IPS DF 19.7 (cell line): ENCODE results near the gene AP5B1.
"Not testable (repeated sequence)": the region's sequence is repeated elsewhere in the genome, so short reads cannot be mapped to it uniquely, and the experiment has no call there.

Experiments used
- DNase-seq: peaks from one replicate; pipeline ENCODE4 v3.0.0-alpha.2; 2013; ENCODE audit warnings: low read depth, low spot score

Gene AP5B1

DNA sequence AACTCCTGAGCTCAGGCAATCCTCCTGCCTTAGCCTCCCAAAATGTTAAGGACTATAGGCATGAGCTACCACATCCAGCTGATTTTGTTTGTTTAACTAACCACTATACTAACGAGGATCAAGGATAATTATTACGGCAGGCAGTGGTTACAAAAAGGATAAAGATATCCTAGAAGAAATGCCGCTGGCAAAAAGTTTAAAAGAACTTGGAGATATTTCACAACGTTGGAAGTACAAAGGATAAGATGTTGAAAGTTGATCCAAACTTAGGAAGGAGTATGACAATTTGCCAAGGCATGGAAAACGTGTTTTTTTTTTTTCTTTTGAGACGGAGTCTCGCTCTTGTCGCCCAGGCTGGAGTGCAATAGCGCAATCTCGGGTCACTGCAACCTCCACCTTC is 13.4 kb downstream of the AP5B1 start:
- no peak for DNase-seq

DNA sequence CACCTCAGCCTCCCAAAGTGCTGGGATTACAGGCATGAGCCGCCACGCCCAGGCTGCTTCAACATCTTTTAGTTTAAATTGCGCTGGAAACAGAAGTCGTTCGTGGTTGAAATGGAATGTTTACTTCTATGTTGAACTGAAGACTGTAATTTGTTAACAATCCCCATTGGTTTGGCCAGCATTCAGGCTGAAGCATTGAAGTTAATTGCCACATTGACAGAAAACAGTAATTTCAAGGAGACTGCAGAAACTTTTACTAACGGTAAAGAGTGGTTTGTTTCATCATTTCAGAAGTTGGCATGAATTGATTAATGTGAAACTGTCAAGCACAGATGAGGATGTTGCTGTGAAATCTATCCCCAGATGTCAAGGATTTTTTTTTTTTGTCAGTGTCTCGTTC is 14.2 kb downstream of the AP5B1 start:
- no peak for DNase-seq

DNA sequence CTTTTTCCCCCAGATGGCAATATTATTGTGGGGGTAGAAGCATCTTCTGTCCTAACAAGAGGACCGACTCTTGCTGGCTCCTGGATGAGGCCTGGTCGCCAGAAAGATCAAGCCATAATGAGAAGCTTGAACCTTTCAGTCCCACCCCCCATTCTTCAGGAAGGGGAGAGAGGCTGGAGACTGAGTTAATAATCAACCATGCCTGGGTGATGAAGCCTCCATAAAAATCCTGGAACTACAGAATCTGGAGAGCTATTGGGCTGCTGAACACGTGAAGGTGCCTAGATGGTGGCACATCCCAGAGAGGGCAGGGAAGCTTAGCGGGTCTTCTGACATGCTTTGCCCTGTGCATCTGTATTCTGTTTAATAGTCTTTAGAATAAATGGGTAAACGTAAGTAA is 16.3 kb downstream of the AP5B1 start:
- no peak for DNase-seq

DNA sequence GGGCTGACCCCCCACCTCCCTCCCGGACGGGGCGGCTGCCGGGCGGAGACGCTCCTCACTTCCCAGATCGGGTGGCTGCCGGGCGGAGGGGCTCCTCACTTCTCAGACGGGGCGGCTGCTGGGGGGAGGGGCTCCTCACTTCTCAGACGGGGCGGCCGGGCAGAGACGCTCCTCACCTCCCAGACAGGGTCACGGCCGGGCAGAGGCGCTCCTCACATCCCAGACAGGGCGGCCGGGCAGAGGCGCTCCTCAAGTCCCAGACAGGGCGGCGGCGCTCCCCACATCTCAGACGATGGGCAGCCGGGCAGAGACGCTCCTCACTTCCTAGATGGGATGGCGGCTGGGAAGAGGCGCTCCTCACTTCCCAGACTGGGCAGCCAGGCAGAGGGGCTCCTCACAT is 18.0 kb downstream of the AP5B1 start:
- DNase-seq = not testable (repeated sequence)

DNA sequence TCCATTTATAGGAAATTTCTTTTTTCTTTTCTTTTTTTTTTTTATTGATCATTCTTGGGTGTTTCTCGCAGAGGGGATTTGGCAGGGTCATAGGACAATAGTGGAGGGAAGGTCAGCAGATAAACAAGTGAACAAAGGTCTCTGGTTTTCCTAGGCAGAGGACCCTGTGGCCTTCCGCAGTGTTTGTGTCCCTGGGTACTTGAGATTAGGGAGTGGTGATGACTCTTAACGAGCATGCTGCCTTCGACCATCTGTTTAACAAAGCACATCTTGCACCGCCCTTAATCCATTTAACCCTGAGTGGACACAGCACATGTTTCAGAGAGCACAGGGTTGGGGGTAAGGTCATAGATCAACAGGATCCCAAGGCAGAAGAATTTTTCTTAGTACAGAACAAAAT is 18.6 kb downstream of the AP5B1 start:
- not testable (repeated sequence) for DNase-seq

DNA sequence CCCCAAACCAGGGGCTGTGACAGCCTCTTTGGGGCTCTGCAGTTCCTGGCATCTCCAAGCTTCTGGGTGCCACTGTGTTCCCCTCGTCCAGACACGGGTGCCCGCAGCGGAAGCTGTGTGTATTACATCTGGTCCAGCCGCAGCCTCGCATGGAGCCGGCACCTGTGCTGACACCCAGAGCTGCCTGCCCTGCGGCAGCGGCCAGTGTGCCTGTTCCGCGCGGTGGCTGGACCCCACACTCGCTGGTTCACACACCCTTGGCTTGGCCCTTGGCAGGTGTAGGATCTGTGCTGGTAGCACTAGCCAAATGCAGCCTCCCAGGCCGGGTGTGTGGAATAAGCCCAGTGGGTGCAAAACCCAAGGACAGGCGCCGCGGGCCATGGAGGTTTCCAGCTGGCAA is 35.7 kb downstream of the AP5B1 start:
- no peak for DNase-seq

DNA sequence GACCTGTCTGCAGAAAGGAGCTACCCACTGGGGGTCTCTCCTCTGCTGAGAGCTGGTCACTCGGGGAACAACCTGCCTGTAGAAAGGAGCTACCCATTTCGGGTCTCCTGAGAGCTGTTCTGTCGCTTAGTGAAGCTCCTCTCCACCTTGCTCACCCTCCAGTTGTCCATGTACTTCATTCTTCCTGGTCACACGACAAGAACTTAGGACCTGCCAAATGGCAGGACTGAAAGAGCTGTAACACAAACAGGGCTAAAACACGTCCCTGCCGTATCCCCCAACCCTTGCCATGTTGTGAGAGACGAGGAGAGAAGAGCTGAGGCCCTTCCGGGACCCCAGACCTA is 36.1 kb downstream of the AP5B1 start:
- no peak for DNase-seq

DNA sequence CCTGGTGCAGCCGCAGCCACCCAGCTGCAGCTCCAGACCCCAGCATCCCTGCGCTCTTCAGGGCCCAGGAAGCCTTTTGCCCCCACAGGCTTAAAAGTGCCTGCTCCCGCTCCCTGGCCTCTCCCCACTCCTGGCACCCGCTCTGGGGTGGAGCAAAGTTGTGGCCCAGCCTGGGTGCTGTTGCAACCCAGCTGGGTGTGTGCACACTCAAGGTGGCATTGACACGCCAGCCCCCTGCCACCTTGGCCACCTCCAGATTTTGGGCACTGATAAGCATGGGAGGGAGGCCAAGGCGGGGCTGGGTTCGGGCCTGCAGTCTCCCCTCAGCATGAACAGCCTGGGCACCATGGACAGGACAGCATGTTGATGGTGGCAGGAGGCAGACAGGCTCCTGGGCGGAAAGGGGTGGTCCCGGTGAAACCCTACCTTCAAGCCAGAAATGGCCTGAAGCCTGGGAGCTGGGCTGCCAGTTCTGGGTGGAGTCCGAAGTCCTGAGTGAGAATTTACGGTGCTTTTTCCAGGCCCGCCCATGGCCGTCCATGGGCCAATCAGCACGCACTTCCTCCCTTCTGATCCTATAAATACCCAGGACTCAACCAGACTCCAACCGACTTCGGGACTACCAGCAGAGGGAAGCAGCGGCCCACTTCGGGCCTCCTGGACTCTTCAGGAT is 36.6 kb downstream of the AP5B1 start:
- peak; percentile 23 for DNase-seq

DNA sequence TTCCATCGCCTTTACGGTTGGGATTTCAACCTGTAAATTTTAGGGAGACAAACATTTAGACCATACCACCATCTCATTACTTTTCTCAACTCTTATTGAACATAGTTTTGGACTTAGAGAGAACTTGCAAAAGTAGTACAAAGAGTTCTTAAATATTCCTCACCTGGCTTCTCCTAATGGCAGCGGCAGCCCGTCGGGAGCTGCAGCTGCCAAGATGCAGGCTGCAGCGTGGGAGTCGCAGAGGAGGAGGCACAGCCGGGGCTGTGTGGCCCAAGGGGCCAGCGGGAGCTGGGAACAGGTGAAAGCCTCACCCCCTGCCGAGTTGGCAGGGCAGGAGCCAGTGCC is 37.1 kb downstream of the AP5B1 start:
- DNase-seq = no peak

DNA sequence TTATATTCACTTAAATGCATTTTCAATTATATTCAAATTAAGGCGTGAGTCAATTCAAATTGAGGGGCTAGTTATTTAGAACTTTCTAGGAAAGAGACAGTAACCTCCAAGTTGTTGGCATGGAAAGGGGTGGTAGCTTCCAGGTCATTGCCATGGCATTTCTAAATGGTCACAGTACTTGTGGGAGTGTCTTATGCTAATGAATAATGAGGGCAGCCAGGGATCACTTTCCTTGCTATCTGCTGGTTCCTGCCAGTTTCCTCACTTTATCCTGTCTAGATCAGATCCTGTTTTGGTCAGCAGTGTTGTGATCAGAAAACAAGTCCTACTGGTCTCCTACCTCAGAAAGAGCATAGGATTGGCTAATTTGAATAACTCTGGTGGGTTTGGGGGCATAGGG is 38.4 kb downstream of the AP5B1 start:
- DNase-seq = no peak

DNA sequence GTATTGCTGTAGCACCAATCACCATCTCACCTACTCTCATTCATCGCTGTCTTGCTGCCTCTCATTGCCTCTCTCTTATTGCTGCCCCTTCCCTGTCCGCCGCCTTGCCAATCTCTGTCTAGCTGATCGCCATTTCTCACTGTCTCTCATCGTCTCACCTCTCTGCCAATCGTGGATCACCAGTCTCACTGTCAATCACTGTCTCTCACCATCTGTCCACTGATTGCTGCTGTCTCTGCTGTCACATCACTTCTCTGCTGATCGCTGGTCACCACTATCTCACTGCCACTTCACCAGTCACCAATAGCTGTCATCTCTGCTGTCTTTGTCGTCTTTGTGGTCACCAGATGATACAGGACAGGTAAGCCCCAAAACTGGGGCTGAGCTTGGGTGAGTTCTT is 39.6 kb downstream of the AP5B1 start:
- DNase-seq = no peak

DNA sequence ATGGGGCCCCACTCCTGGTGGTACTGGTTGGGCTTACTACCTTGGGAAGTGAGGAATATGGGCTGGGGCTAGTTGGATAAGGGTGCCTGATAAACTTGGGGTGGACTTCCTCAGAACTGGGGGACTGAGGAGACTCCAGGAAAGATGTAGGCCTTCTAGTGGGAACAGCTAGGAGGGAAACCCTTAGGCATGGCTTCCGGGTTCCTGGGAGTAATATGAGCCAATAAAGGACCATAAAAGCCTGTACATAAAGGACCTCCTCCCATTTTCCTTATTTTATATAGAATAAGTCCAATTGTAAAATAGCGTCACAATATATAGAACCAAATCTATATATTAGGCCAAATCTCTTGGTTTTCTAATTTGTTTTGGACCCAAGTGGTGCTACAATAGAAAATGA is 41.8 kb downstream of the AP5B1 start:
- DNase-seq = no peak

DNA sequence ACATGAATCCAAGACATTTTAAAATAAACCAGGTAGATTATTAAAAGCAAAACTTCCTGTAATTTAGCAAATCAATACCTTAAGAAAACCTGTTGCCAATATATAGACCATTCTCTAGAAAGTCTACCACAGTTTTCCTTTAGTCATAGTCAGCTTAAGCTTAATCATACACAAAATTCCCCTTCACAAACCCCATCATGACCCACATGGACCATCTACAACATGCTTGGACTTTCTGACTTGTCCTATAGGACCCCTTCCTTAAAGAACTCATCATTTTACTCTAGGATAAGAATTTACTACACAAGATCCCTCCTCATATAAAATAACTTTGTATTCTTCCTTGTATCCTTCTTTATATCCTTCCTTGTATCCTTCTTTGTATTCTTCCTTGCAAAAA is 44.0 kb downstream of the AP5B1 start:
- DNase-seq = no peak

DNA sequence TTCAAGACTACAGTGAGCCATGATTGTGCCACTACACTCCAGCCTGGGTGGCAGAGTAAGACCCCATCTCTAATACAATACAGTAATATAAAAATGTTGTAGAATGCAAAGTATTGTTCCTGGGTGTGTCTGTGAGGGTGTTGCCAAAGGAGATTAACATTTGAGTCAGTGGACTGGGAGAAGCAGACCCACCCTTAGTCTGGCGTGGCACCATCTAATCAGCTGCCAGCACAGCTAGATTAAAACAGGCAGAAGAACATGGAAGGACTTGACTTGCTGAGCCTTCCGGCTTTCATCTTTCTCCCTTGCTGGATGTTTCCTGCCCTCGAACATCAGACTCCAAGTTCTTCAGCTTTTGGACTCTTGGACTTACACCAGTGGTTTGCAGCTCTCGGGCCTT is 45.7 kb downstream of the AP5B1 start:
- DNase-seq = not testable (repeated sequence)

DNA sequence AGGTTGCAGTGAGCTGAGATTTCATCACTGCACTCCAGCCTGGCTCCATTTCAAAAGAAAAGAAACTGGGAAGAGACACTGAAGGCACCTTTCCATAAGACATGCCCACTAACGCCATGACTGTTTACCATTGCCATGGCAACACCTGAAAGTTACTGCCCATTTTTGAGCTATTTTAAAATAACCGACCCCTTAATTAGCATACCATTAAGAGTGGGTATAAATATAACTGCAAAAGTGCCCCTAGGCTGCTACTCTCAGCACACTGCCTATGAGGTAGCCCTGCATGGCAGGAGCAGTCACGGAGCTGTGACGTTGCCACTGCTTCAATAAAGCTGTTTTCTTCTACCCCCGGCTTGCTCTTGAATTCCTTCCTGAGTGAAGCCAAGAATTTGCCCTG is 50.3 kb downstream of the AP5B1 start:
- DNase-seq = no peak

DNA sequence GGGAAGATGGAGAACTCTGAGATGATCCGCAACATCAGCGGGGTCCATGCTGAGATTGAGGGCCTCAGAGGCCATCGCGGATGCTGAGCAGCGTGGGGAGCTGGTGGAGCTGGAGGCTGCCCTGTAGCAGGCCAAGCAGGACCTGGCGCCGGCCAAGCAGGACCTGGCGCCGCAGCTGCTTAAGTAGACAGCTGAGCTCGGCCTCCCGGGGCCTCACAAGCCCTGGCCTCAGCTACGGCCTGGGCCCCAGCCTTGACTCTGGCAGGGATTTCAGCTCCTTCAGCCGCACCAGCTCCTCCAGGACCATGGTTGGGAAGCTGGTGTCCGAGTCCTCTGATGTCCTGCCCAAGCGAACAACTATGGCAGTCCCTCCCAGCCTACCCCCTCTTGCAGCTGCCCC is 52.9 kb downstream of the AP5B1 start:
- DNase-seq = no peak

DNA sequence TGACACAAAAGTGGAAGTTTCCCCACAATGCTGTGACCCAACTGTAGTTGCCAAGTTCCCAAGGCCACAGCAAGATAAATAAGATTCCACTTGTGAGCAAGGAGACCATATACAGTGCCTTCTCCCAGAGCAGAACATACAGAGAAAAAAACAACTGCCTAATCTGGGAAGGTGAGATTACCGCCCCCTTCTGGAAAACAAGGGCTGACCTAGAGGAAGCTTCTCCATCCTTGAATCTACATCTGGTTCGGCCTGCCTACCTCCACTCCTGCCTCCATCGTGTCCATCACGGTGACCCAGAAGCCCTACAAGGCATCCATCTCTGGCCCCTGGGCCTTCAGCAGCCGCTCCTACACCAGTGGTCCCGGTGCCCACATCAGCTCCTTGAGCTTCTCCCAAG is 54.1 kb downstream of the AP5B1 start:
- no peak for DNase-seq
